T-cell (primary cell): Measurements from ENCODE around the gene CCDC87. TPM values are rescaled to one million over a fixed set of nuclear protein-coding genes. Genes with fewer than 3 reads are reported as not detected.
A peak's percentile ranks its signal among the peaks of the same experiment; 100 is the strongest.

Experiments
- ATAC-seq, 4 experiments: fragments of 200-7000 bp in 3 of 4; fragments of 150-1000 bp in 1 of 4; cut with Tn5 transposase; replicated peaks in 1 of 4; 1 replicate in 3 of 4; 2 replicates in 1 of 4; pipeline ENCODE4 v1.10.0; 2021; ENCODE audit warnings: moderate library complexity in 3 of 4, mild to moderate bottlenecking in 2 of 4, moderate number of reproducible peaks in 1 of 4
- CTCF ChIA-PET, 2 donors: fragments of 300-600 bp; sonication (Branson Sonifier 250); formaldehyde crosslinking; loops; one replicate each; lab custom pipeline; 2022; ENCODE audit warnings: antibody characterized with exemption in 2 of 2; lab: Charles Lee
- POLR2A ChIA-PET, 2 donors: fragments of 300-600 bp; sonication (Branson Sonifier 250); formaldehyde crosslinking; loops; one replicate each; lab custom pipeline; 2022; ENCODE audit warnings: antibody characterized with exemption in 2 of 2; lab: Charles Lee
- DNase-seq, 35 experiments: peaks; one replicate each; pipeline versions ENCODE4 v3.0.0 to v3.0.0-alpha.2; 2013 to 2023
- H3K27ac ChIP-seq: one replicate; pipeline ENCODE4 v1.5.1; 2013; ENCODE audit warnings: low read length
- H3K27me3 ChIP-seq, 2 experiments: replicated peaks in 1 of 2; 1 replicate in 1 of 2; 2 replicates in 1 of 2; pipeline versions ENCODE4 v1.6.1 to v1.7.0; 2013; ENCODE audit warnings: low read length in 1 of 2, mixed read lengths in 1 of 2; ENCODE audit not compliant: control insufficient read depth in 2 of 2, insufficient read depth in 2 of 2; ENCODE audit errors: extremely low read depth in 1 of 2
- H3K36me3 ChIP-seq, 2 donors: 1 replicate in 1 of 2; 2 replicates in 1 of 2; pipeline versions ENCODE4 v1.6.1 to v1.7.0; 2013; ENCODE audit warnings: low read length in 1 of 2; ENCODE audit not compliant: control insufficient read depth in 2 of 2, insufficient read depth in 1 of 2; ENCODE audit errors: extremely low read depth in 1 of 2
- H3K4me1 ChIP-seq, 2 experiments: 1 replicate in 1 of 2; 2 replicates in 1 of 2; pipeline versions ENCODE4 v1.6.1 to v1.7.0; 2013; ENCODE audit warnings: low read length in 2 of 2, mixed read lengths in 1 of 2; ENCODE audit not compliant: insufficient read depth in 2 of 2, control insufficient read depth in 1 of 2; ENCODE audit errors: extremely low read depth in 1 of 2
- H3K4me3 ChIP-seq, 2 donors: 1 replicate in 1 of 2; 2 replicates in 1 of 2; pipeline versions ENCODE4 v1.5.1 to v1.7.0; 2013; ENCODE audit warnings: mild to moderate bottlenecking in 2 of 2, low read length in 1 of 2, moderate library complexity in 1 of 2; ENCODE audit not compliant: control insufficient read depth in 1 of 2; ENCODE audit errors: extremely low read depth in 1 of 2
- H3K9me3 ChIP-seq: 2 replicates; pipeline ENCODE4 v1.7.0; 2013
- H3K27ac Mint-ChIP-seq, 2 donors: one replicate each; pipeline ENCODE4 v1.8.0; 2020 to 2021; ENCODE audit warnings: mild to moderate bottlenecking in 2 of 2, mixed read lengths in 2 of 2
- H3K27me3 Mint-ChIP-seq, 2 donors: one replicate each; pipeline ENCODE4 v1.8.0; 2021 to 2022; ENCODE audit warnings: mixed read lengths in 2 of 2
- H3K36me3 Mint-ChIP-seq: one replicate; pipeline ENCODE4 v1.8.0; 2021; ENCODE audit warnings: mixed read lengths
- H3K4me1 Mint-ChIP-seq, 3 donors: one replicate each; pipeline ENCODE4 v1.8.0; 2020 to 2022; ENCODE audit warnings: mixed read lengths in 3 of 3, mild to moderate bottlenecking in 1 of 3
- H3K4me3 Mint-ChIP-seq, 3 donors: one replicate each; pipeline ENCODE4 v1.8.0; 2020 to 2022; ENCODE audit warnings: mild to moderate bottlenecking in 3 of 3, mixed read lengths in 3 of 3, moderate library complexity in 3 of 3
- H3K9me3 Mint-ChIP-seq, 3 donors: one replicate each; pipeline ENCODE4 v1.8.0; 2020 to 2022; ENCODE audit warnings: mixed read lengths in 3 of 3
- WGBS: methylation state at CpG from one replicate; pipeline ENCODE4 v1.1.5; 2013; ENCODE audit warnings: missing lambda C conversion rate; ENCODE audit not compliant: insufficient coverage; 5-methylcytosine and 5-hydroxymethylcytosine counted together
- total RNA-seq, 35 experiments: library from RNA in 6 of 35; stranded (reverse) in 6 of 35; fragments of 120-200 nt in 1 of 35; gene quantifications; one replicate each; pipeline versions ENCODE4 v1.2.1 to v1.2.4 and lab custom pipeline; 2013 to 2026

CCDC87 gene
- total RNA-seq, 5 donors from 2014 or later (not counting 1 experiment from before 2014, with no cell fraction given) = 0.10 to 0.65 (median 0.32) TPM

- Mint-ChIP-seq H3K4me1 (peaks cover 11 to 16% (median 14%) of the 10 kb centered on the region in 3 donors), H3K27me3 (peaks cover 7 to 10% of the 10 kb centered on the region in 2 donors), H3K27ac (peak overlapping the region in 1 of 2 donors; percentile 82), H3K4me3 (peak overlapping the region in 2 of 3 donors; percentile 74 to 77), H3K36me3 (peaks cover 4% of the 10 kb centered on the region), H3K9me3 (no peaks in the 10 kb centered on the region)
- no peak overlapping the region for H3K27ac ChIP-seq
- POLR2A ChIA-PET = interaction anchor here in 1 of 2 donors (0.7 kb wide), 1 partner anchor 37 kb away, joined by 4 read pairs; no protein-coding TSS in a partner anchor
- ATAC-seq = no peak
- CTCF ChIA-PET = interaction anchor here in 1 of 2 donors (1.1 to 1.4 kb wide), 3 partner anchors 24 to 109 kb away, joined by 3 to 7 read pairs (median 4); partner anchors contain the start of genes CCDC87, CCS and RBM4B
- H3K4me1 ChIP-seq = peaks cover 0 to 14% of the 10 kb centered on the region in 2 experiments
- WGBS = 70% methylated on average over 6 of the region's 7 CpGs
- no peaks in the 10 kb centered on the region for H3K9me3 ChIP-seq
- H3K36me3 ChIP-seq = no peaks in the 10 kb centered on the region
- H3K27me3 ChIP-seq = peaks cover 0 to 9% of the 10 kb centered on the region in 2 experiments
- no peak for DNase-seq
- no peak overlapping the region for H3K4me3 ChIP-seq
Observed at GRCh38 chr11:66569076-66569475, 23.8 kb downstream of the CCDC87 start.

- peak; percentile 22 to 81 (median 59) for DNase-seq
- WGBS = 8% methylated on average over 72 of the region's 77 CpGs
- H3K4me3 ChIP-seq = peak within 1 kb of the TSS; percentile 42 to 67
- peaks cover 0 to 9% of the 10 kb centered on the region in 2 experiments for H3K27me3 ChIP-seq
- ChIA-PET CTCF (interaction anchor here in 1 of 2 donors (1.0 to 1.4 kb wide), 3 partner anchors 22 to 110 kb away, joined by 3 to 7 read pairs (median 4); partner anchors contain the start of genes ACTN3, CCDC87, CCS and RBM4B), POLR2A (interaction anchor here in 1 of 2 donors (0.5 kb wide), 1 partner anchor 12 kb away, joined by 4 read pairs; no protein-coding TSS in a partner anchor)
- Mint-ChIP-seq H3K36me3 (peaks cover 4% of the 10 kb centered on the region), H3K27ac (peak within 1 kb of the TSS; percentile 82), H3K9me3 (no peaks in the 10 kb centered on the region), H3K4me1 (peaks cover 11 to 16% (median 14%) of the 10 kb centered on the region in 3 donors), H3K4me3 (peak within 1 kb of the TSS; percentile 74 to 80 (median 77)), H3K27me3 (peaks cover 3 to 5% of the 10 kb centered on the region in 2 donors)
- peak; percentile 89 to 99 (median 96) for ATAC-seq
- H3K9me3 ChIP-seq = no peaks in the 10 kb centered on the region
- no peaks in the 10 kb centered on the region for H3K36me3 ChIP-seq
- H3K27ac ChIP-seq = no peak within 1 kb of the TSS
- H3K4me1 ChIP-seq = peaks cover 0 to 14% of the 10 kb centered on the region in 2 experiments
Observed at GRCh38 chr11:66568124-66568916, 24.5 kb downstream of the CCDC87 start, which contains the start of gene CTSF. CTSF (minus strand) TSS chr11:66568606; CDS start chr11:66568486, 120 bp downstream.

- DNase-seq = no peak
- H3K4me3 ChIP-seq = peak overlapping the region; percentile 35 to 67
- no peaks in the 10 kb centered on the region for H3K36me3 ChIP-seq
- H3K27ac ChIP-seq = no peak overlapping the region
- H3K9me3 ChIP-seq = no peaks in the 10 kb centered on the region
- 50% methylated on average over 7 of the region's 15 CpGs for WGBS
- Mint-ChIP-seq H3K36me3 (peaks cover 4% of the 10 kb centered on the region), H3K9me3 (no peaks in the 10 kb centered on the region), H3K27ac (no peak overlapping the region), H3K27me3 (peaks cover 3 to 5% of the 10 kb centered on the region in 2 donors), H3K4me1 (peaks cover 11 to 16% (median 14%) of the 10 kb centered on the region in 3 donors), H3K4me3 (peak overlapping the region; percentile 72 to 75 (median 74))
- ChIA-PET POLR2A (no interaction called here), CTCF (interaction anchor here (0.5 to 1.0 kb wide), 2 partner anchors 22 to 77 kb away, joined by 3 read pairs; partner anchors contain the start of genes ACTN3 (in 1 of the 2) and ZDHHC24 (in 1 of the 2))
- peaks cover 0 to 14% of the 10 kb centered on the region in 2 experiments for H3K4me1 ChIP-seq
- peaks cover 0 to 9% of the 10 kb centered on the region in 2 experiments for H3K27me3 ChIP-seq
- peak in 2 of 4 experiments; percentile 3 to 8 for ATAC-seq
Observed at GRCh38 chr11:66567787-66568123, 25.1 kb downstream of the CCDC87 start.

GRCh38 chr11:66566221-66566620, 26.6 kb downstream of the CCDC87 start:
- no peaks in the 10 kb centered on the region for H3K36me3 ChIP-seq

GRCh38 chr11:66564984-66565383, 27.9 kb downstream of the CCDC87 start:
- CTCF ChIA-PET = no interaction called here
- H3K4me1 Mint-ChIP-seq = peaks cover 11 to 16% (median 14%) of the 10 kb centered on the region in 3 donors

More at GRCh38 chr11:66566221-66566620, 26.6 kb downstream of the CCDC87 start:
- Mint-ChIP-seq H3K4me3 (peak overlapping the region in 1 of 3 donors; percentile 74), H3K36me3 (peaks cover 4% of the 10 kb centered on the region), H3K27ac (no peak overlapping the region), H3K4me1 (peaks cover 11 to 16% (median 14%) of the 10 kb centered on the region in 3 donors), H3K9me3 (no peaks in the 10 kb centered on the region), H3K27me3 (peaks cover 3 to 5% of the 10 kb centered on the region in 2 donors)
- no peak for DNase-seq
- Histone ChIP-seq H3K27ac (no peak overlapping the region), H3K9me3 (no peaks in the 10 kb centered on the region), H3K4me1 (peaks cover 0 to 14% of the 10 kb centered on the region in 2 experiments), H3K4me3 (no peak overlapping the region), H3K27me3 (peaks cover 0 to 12% of the 10 kb centered on the region in 2 experiments)
- ChIA-PET POLR2A (no interaction called here), CTCF (no interaction called here)
- WGBS = 94% methylated on average over 8 of the region's 8 CpGs
- no peak for ATAC-seq

GRCh38 chr11:66564538-66564937, 28.3 kb downstream of the CCDC87 start:
- no peak for ATAC-seq
- Mint-ChIP-seq H3K36me3 (peaks cover 4% of the 10 kb centered on the region), H3K4me3 (peak overlapping the region in 1 of 3 donors; percentile 17), H3K4me1 (peaks cover 11 to 16% (median 14%) of the 10 kb centered on the region in 3 donors), H3K27me3 (peaks cover 0 to 5% of the 10 kb centered on the region in 2 donors), H3K9me3 (no peaks in the 10 kb centered on the region), H3K27ac (no peak overlapping the region)
- Histone ChIP-seq H3K4me3 (no peak overlapping the region), H3K27ac (no peak overlapping the region), H3K9me3 (no peaks in the 10 kb centered on the region), H3K36me3 (no peaks in the 10 kb centered on the region), H3K4me1 (peaks cover 0 to 14% of the 10 kb centered on the region in 2 experiments), H3K27me3 (peaks cover 0 to 19% of the 10 kb centered on the region in 2 experiments)
- DNase-seq = no peak
- CTCF ChIA-PET = interaction anchor here in 1 of 2 donors (0.5 kb wide), 1 partner anchor 95 kb away, joined by 4 read pairs; no protein-coding TSS in a partner anchor
- WGBS = 93% methylated on average over 10 of the region's 14 CpGs
- POLR2A ChIA-PET = no interaction called here

More at GRCh38 chr11:66564984-66565383, 27.9 kb downstream of the CCDC87 start:
- no peak overlapping the region for H3K4me3 ChIP-seq
- no peak overlapping the region for H3K4me3 Mint-ChIP-seq
- no peak overlapping the region for H3K27ac ChIP-seq
- H3K27me3 Mint-ChIP-seq = peaks cover 0 to 5% of the 10 kb centered on the region in 2 donors
- POLR2A ChIA-PET = no interaction called here
- H3K9me3 ChIP-seq = no peaks in the 10 kb centered on the region
- no peaks in the 10 kb centered on the region for H3K36me3 ChIP-seq
- H3K9me3 Mint-ChIP-seq = no peaks in the 10 kb centered on the region
- WGBS = no CpG with 5 or more reads among the region's 5 CpGs
- peaks cover 4% of the 10 kb centered on the region for H3K36me3 Mint-ChIP-seq
- H3K4me1 ChIP-seq = peaks cover 0 to 14% of the 10 kb centered on the region in 2 experiments
- no peak overlapping the region for H3K27ac Mint-ChIP-seq
- ATAC-seq = no peak
- DNase-seq = no peak
- peaks cover 0 to 16% of the 10 kb centered on the region in 2 experiments for H3K27me3 ChIP-seq
